Right kidney (tissue), 9 donors: ENCODE measurements around the gene NLRX1.
A peak's percentile ranks its signal among the peaks of the same experiment; 100 is the strongest.
"Not testable (repeated sequence)": the region's sequence is repeated elsewhere in the genome, so short reads cannot be mapped to it uniquely, and the experiment has no call there.

Experiments
- DNase-seq: peaks from one replicate; pipeline ENCODE4 v3.0.0-alpha.2; 2016
- long read RNA-seq, 8 donors: transcript quantifications; one replicate each; lab custom pipeline, GENCODE V29; 2026

Gene NLRX1, protein sequence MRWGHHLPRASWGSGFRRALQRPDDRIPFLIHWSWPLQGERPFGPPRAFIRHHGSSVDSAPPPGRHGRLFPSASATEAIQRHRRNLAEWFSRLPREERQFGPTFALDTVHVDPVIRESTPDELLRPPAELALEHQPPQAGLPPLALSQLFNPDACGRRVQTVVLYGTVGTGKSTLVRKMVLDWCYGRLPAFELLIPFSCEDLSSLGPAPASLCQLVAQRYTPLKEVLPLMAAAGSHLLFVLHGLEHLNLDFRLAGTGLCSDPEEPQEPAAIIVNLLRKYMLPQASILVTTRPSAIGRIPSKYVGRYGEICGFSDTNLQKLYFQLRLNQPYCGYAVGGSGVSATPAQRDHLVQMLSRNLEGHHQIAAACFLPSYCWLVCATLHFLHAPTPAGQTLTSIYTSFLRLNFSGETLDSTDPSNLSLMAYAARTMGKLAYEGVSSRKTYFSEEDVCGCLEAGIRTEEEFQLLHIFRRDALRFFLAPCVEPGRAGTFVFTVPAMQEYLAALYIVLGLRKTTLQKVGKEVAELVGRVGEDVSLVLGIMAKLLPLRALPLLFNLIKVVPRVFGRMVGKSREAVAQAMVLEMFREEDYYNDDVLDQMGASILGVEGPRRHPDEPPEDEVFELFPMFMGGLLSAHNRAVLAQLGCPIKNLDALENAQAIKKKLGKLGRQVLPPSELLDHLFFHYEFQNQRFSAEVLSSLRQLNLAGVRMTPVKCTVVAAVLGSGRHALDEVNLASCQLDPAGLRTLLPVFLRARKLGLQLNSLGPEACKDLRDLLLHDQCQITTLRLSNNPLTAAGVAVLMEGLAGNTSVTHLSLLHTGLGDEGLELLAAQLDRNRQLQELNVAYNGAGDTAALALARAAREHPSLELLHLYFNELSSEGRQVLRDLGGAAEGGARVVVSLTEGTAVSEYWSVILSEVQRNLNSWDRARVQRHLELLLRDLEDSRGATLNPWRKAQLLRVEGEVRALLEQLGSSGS
- long read RNA-seq, donor 1, full-length matches to known transcripts: 2 of 2 reads
- long read RNA-seq, donor 1, partial matches to known transcripts: 0 of 2 reads
- long read RNA-seq, donor 1, other reads (novel, unspliced or antisense): 0 of 2 reads
- long read RNA-seq, donor 2: 0 reads
- long read RNA-seq, donor 3, partial matches to known transcripts: 0 of 2 reads
- long read RNA-seq, donor 3, other reads (novel, unspliced or antisense): 0 of 2 reads
- long read RNA-seq, donor 4, partial matches to known transcripts: 0 of 1 reads
- long read RNA-seq, donor 4, other reads (novel, unspliced or antisense): 0 of 1 reads
- long read RNA-seq, donor 5, partial matches to known transcripts: 6 of 6 reads
- long read RNA-seq, donor 5, other reads (novel, unspliced or antisense): 0 of 6 reads
- long read RNA-seq, donor 6: 0 reads
- long read RNA-seq, donor 7, full-length matches to known transcripts: 4 of 4 reads
- long read RNA-seq, donor 7, partial matches to known transcripts: 0 of 4 reads
- long read RNA-seq, donor 7, other reads (novel, unspliced or antisense): 0 of 4 reads
- long read RNA-seq, donor 8, full-length matches to known transcripts: 2 of 2 reads
- long read RNA-seq, donor 8, partial matches to known transcripts: 0 of 2 reads
- long read RNA-seq, donor 8, other reads (novel, unspliced or antisense): 0 of 2 reads

DNA sequence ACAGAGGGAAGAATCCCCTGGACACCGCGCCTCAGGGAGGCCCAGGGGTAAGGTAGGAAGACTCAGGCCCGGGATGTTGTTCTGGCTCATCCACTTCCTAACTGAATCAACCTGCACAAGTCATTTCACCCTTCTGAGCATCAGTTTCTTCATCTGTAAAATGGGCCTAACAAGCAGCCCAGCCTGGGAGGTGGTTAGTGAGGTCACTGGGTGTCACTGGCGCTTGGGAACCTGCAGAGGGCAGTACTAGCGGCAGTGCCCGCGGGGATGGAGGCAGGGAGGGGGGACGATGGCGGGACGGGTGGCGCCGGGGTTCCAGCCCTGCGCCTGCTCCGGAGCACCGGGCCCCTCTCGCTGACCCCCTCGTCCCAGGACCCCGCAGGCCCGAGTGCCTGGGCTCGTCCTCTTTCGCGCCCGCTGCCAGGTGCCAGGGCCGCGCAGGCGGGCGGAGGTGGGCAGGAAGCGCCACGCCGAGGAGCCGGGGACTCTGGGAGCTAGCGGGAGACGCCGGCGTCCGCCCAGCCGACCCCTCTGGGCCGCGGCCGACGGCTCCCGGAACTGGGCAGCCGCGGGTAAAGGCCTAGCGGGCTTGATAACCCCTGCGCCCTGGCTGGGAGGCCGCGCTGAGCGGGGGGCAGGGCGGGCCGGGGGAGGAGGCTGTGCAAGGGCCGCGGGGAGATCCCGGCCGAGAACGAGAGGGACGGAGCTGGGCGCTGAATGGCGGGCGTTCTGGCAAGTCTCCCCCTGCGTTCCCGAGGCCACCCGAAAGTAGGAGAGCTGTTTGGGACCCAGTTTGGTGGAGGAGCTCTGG is at the start of gene NLRX1:
Gene NLRX1 (plus strand): TSS at position 255 of the 811 bp plus-strand sequence. CDS start 2,679 bp downstream, outside the sequence.
- peak; percentile 87 for DNase-seq

- DNase-seq: no peak
Measured at GRCh38 chr11:119118946-119119345, 49.6 kb upstream of the NLRX1 start.

- DNase-seq: no peak
Measured at GRCh38 chr11:119120639-119121007, 47.9 kb upstream of the NLRX1 start.

DNA sequence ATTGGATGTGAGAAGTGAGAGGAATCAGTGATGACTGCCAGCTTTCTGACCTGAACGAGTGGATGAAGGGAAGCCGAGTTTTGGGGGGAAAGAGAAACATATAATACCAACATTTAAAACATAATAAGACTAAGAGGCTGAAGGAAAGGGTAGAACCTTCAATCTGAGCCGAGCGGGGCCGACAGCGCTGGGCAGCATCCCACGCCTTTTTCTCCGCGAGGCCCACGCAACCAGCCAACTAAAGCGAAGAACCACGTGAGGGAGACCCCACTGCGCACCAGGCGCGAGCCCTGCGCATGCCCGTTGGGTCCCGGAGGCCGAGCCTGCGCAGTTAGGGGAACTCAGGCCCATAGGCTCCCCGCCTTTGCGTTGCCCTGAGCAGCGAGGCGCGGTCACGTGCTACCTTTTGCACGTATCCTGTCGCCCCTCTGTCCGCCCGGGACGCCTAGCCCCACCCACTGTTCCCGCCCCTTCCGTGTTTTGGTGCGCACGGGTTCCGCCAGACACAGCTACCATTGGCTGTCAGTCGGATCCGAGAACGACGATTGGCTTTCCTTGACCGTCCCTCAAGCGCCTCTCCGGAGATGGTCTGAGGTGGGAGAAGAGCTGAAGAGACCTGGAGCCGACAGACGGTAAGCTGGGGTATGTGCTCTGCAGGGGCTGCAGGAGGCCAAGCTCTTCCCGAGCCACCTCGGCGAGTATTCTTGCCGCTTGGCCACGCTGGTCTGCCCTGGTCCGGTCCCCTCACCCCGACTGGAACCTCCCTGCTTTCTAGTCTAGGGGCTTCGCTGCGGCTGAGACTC is 47.3 kb upstream of the NLRX1 start, which contains the start of gene HINFP:
Gene HINFP (plus strand): TSS at position 573 of the 803 bp plus-strand sequence. CDS start 5,365 bp downstream, outside the sequence.
- DNase-seq: peak; percentile 89

DNA sequence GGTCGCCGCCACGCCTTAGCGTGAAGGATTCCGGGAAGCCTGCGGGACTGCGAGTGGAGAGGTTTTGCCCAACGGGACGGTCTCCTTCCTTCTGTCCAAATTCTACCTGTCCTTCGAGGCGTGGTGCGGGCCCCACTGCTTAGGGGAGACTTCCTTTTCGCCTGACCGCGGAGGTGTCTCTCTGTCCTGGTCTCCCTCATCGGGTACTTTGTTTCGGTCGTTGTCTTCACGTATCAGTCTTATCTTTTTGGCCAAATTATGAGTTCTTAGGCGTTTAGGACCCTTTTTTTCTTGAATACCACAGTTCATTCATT is 46.8 kb upstream of the NLRX1 start:
- DNase-seq: no peak

GRCh38 chr11:119125821-119126220 is 42.7 kb upstream of the NLRX1 start:
- no peak for DNase-seq

DNA sequence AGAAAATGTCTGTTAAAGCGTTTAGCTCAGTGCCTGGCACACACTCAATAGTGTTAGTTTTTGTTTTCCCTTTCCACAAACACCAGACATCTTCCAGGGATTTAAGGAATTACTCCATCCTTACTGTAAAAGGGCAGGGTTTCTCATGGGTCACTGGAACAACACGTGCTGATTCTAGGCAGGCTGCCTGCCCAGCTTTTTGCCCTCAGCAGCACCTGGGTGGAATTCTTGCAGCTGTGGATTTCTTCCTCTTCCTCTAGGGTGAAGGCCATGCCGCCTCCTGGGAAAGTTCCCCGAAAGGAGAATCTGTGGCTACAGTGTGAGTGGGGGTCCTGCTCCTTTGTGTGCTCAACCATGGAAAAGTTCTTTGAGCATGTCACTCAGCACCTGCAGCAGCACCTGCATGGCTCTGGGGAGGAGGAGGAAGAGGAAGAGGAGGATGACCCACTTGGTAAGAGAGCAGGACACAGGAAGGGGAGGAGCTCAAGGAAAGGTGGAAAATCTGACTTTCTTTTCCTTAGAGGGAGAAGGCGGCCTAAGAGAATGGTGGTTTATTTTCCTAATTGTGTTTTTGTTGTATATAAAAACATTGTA is 41.8 kb upstream of the NLRX1 start:
- no peak for DNase-seq

GRCh38 chr11:119130662-119131061 is 37.9 kb upstream of the NLRX1 start:
- DNase-seq: no peak

DNA sequence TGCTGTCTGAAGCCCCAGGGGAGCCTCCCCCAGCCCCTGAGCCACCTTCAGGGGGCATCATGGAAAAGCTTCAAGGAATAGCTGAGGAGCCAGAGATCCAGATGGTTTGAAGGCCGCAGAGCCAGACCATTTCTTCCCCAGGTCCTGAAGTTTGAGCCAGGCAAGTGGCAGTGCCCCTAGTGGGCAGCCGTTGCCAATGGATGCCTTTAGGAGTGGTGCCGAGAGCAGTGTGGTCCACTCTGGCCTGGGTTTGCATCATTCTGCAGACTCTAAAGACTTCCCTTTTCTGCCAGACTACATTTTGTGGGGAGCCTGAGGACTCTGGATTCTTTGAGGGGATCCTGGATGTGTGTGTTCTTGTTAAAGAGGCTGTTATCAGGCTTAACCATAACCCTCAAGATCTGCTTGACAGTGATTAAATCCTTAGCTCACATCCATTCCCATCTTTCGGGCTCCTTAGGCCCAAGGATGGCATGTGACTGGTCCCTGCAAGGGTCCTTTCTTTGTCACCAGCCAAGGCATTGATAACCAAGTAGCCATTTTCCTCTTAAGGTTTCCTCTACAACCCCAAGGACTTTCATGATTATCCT is 34.0 kb upstream of the NLRX1 start:
- DNase-seq: no peak

GRCh38 chr11:119139276-119139675 is 29.2 kb upstream of the NLRX1 start:
- DNase-seq: not testable (repeated sequence)

DNA sequence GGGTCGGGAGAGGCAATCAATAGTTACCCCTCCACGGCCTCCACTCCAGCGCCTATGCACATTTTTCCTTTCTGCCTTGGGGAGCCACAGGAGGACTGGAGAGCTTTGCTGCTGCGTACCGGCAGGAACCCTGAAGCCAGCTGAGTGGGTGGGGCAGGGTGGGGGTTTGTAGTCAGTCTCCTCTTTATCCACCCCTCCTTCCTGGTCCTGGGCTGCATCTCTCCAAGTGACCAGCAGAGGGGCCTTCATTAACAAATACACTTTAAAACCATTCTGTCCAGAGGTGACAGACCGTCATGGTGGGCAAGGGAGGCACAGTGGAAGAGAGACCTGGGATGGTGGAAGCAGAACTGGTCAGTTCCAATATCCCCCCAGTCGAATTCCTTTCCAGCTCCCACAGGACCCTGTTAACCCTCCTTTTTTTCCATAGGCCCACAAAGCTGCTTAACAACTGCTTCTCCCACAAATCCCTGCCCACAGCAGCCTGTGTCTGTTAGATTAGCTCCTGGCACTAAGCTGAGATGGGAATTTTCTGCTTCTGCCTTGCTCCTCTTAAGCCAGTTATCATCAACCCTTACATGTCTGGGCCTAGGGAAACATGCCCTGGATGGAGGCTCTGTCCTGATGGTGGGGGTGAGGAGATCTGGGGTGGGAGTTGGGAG is 23.6 kb upstream of the NLRX1 start:
- DNase-seq: peak; percentile 50

GRCh38 chr11:119145551-119145950 is 23.0 kb upstream of the NLRX1 start:
- DNase-seq: no peak

- no peak for DNase-seq
Measured at GRCh38 chr11:119147604-119148333, 20.8 kb upstream of the NLRX1 start.

DNA sequence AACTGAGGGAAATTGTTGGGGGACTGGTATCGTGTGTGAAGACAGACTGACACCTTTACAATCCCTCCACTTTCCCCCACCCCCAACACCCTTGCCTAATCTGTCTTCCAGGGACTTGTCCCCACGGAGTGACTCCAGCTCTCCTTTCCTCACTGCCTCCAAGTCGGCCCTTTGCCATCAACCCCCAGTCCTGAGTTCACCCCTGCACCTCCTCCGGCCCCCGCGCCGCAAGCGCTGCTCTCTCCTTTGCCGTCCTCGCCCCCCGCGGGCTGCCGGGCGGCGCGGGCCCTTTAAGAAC is 19.9 kb upstream of the NLRX1 start:
- DNase-seq: no peak

GRCh38 chr11:119149018-119149785 is 19.3 kb upstream of the NLRX1 start, which contains the start of gene ABCG4:
Gene ABCG4 (plus strand): TSS chr11:119149052. CDS start chr11:119149966, 914 bp downstream.
- DNase-seq: peak; percentile 62

DNA sequence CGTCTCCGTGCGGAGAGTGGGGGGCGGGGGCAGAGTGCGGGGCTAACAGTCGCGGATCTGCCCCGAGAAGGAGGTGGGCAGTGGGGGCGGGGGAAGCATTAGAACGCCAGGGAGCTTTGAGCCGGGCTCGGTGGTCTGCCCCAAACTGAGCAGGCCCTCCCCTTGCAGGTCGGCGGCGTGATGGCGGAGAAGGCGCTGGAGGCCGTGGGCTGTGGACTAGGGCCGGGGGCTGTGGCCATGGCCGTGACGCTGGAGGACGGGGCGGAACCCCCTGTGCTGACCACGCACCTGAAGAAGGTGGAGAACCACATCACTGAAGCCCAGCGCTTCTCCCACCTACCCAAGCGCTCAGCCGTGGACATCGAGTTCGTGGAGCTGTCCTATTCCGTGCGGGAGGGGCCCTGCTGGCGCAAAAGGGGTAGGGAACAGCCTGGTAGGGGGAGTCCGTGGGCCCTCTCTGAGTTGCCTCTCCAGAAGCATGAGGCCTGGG is 18.7 kb upstream of the NLRX1 start:
- DNase-seq: no peak

GRCh38 chr11:119152043-119152442 is 16.5 kb upstream of the NLRX1 start:
- DNase-seq: no peak
